GM12801 (cell line): ENCODE results near the gene TMEM44.

Source experiments
- TF ChIP-seq, protein P1 (sequence below): IDR thresholded peaks from one replicate; pipeline ENCODE4 v1.5.1; 2011; ENCODE audit warnings: control low read depth; ENCODE audit not compliant: insufficient read length; ENCODE audit errors: extremely low read depth

TMEM44 gene

GRCh38 chr3:194575484-194576210, 57.6 kb downstream of the TMEM44 start:
- TF ChIP-seq, protein P1, sequence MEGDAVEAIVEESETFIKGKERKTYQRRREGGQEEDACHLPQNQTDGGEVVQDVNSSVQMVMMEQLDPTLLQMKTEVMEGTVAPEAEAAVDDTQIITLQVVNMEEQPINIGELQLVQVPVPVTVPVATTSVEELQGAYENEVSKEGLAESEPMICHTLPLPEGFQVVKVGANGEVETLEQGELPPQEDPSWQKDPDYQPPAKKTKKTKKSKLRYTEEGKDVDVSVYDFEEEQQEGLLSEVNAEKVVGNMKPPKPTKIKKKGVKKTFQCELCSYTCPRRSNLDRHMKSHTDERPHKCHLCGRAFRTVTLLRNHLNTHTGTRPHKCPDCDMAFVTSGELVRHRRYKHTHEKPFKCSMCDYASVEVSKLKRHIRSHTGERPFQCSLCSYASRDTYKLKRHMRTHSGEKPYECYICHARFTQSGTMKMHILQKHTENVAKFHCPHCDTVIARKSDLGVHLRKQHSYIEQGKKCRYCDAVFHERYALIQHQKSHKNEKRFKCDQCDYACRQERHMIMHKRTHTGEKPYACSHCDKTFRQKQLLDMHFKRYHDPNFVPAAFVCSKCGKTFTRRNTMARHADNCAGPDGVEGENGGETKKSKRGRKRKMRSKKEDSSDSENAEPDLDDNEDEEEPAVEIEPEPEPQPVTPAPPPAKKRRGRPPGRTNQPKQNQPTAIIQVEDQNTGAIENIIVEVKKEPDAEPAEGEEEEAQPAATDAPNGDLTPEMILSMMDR: no peak

DNA sequence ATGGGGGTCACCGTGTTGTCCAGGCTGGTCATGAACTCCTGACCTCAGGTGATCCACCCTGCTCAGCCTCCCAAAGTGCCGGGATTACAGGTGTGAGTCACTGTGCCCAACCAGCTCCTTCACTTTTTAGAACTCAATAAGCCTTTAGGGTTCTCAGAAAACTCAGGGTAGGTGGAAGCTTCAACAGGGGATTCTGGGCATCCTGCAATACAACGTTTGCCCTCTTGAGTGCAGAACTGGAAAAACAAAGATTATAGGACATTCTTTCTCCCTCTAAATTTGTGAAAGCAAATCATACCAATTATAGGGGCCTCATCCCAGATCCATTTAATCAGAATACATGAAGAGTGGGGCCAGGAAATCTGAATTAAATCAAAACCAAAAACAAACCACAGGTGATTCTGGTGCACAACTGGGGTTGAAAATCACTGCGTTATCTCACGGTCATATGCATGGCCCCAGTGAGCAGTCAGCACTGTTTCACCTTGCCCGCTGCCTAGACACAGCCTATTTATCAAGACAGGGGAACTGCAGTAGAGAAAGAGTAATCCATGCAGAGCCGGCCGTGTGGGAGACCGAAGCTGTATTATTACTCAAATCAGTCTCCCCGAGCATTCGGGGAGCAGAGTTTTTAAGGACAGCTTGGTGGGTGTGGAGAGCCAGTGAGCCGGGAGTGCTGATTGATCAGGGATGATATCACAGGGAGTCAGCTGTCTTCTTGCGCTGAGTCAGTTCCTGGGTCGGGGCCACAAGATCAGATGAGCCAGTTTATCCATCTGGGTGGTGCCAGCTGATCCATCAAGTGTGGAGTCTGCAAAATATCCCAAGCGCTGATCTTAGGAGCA, 58.4 kb downstream of the TMEM44 start:
- TF ChIP-seq, protein P1: no peak

DNA sequence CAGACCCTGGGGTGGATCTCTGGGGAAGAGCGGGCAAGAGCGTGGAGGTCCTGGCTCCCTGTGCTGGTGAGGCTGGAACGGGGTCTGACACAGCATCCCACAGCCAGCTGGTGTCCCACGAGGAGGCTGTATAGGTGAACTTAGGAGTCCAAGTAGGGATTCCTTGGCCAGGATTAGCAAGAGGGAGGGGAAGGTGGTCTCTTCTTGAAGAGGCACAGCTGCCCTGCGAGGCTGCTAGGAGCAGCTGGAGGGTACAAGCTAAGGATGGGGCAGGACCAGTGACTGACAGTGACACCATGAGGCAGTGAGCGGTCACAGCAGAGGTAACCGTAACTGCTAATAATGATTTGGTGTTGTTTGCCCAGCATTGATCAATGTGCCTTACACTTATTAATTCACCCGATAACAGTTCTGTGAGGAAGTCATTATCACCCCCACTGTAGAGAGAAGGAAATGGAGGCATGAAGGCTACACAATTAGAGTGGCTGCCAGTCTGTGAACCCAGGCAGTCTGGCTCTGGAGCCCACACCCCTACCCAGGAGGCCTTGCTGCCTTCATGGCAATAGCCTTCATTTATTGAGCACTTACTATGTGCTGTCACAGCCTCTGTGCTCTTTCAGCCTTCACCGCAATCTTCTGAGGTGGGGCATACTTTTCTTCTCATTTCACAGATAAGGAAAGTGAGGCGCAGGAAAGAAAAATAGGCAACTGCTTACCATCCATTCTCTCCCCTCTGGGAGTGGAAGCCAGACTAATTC, 59.4 kb downstream of the TMEM44 start:
- TF ChIP-seq, protein P1: no peak

GRCh38 chr3:194572944-194573491, 60.2 kb downstream of the TMEM44 start:
- TF ChIP-seq, protein P1: no peak

GRCh38 chr3:194572143-194572789, 61.0 kb downstream of the TMEM44 start:
- TF ChIP-seq, protein P1: no peak

- TF ChIP-seq, protein P1: no peak
Measured at GRCh38 chr3:194571491-194572142, 61.6 kb downstream of the TMEM44 start.
